ENCODE results near the gene FAM228B. TPM values are rescaled to one million over a fixed set of nuclear protein-coding genes. Genes with fewer than 3 reads are reported as not detected.

The FAM228B gene
- total and polyA plus RNA-seq, 3 experiments from 2014 or later: 4.3 to 9.2 (median 6.0) TPM

DNA sequence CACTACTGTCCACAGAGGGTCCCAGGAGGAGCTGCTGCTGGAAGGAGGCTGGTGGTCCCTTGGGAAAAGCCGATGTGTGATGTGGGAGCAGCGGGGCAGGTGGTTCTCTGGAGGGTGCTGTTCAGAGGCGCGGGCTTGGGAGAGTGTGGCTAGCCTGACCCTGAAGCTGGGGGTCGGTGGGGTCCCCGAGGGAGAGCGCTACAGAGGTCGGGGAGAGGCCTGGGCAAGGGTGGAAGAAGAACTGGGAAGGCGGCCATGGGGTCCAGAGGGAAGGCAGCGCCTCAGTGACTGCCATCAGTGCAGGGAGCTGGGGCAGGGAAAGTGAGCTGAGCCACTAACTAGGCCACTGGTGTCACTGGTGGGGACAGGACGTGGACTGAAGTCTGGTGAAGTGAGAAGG is 84.1 kb downstream of the FAM228B start:
- H3K27me3 Mint-ChIP-seq: no peaks in the 10 kb centered on the region
- ChIA-PET CTCF (interaction anchor here (0.9 kb wide), 1 partner anchor 383 kb away, joined by 5 read pairs; no protein-coding TSS in a partner anchor), POLR2A (no interaction called here)
- H3K9me3 ChIP-seq (ENCODE audit: low read length): no peaks in the 10 kb centered on the region
- no peaks in the 10 kb centered on the region for H3K4me1 Mint-ChIP-seq
- no peaks in the 10 kb centered on the region for H3K9me3 Mint-ChIP-seq
- no peak for DNase-seq
- peaks cover 38 to 95% (median 46%) of the 10 kb centered on the region in 3 donors for H3K36me3 Mint-ChIP-seq
- H3K27ac Mint-ChIP-seq: peak overlapping the region in 1 of 8 donors; percentile 17
- no peak overlapping the region for H3K27ac ChIP-seq (ENCODE audit: low read depth, low read length)
- no peaks in the 10 kb centered on the region for H3K4me1 ChIP-seq (ENCODE audit: insufficient read depth, low read length)
- peaks cover 49% of the 10 kb centered on the region for H3K36me3 ChIP-seq (ENCODE audit: insufficient read depth, low read length)
- no peak overlapping the region for H3K4me3 ChIP-seq (ENCODE audit: low read length)
- no peaks in the 10 kb centered on the region for H3K27me3 ChIP-seq (ENCODE audit: insufficient read depth, low read length, poor library complexity, severe bottlenecking)
- H3K4me3 Mint-ChIP-seq: peak overlapping the region in 1 of 7 donors; percentile 18

DNA sequence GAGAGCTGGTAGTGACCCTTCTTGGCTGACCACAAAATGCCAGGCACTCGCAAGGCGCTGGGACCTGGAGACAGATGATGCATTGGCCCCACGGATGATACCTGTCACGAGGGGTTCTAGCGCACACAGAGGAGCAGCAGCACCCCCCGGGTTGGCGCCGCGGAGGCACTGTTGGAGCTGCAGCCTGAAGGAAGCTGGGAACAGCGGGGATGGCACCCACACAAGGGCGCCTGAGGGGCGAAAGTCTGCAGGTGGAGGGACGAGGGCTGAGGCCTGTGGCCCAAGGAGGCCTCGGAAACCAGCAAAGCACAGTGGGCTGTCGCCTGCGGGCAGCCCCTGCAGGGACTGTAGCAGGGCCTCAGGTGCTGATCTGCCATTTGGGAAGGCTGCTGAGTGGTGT is 85.2 kb downstream of the FAM228B start:
- no peak overlapping the region for H3K4me3 Mint-ChIP-seq
- CTCF ChIA-PET: no interaction called here
- peaks cover 36 to 95% (median 48%) of the 10 kb centered on the region in 3 donors for H3K36me3 Mint-ChIP-seq
- no peaks in the 10 kb centered on the region for H3K9me3 ChIP-seq (ENCODE audit: low read length)
- H3K4me1 ChIP-seq (ENCODE audit: insufficient read depth, low read length): no peaks in the 10 kb centered on the region
- no peaks in the 10 kb centered on the region for H3K27me3 Mint-ChIP-seq
- POLR2A ChIA-PET: no interaction called here
- no peaks in the 10 kb centered on the region for H3K9me3 Mint-ChIP-seq
- no peaks in the 10 kb centered on the region for H3K4me1 Mint-ChIP-seq
- H3K4me3 ChIP-seq (ENCODE audit: low read length): no peak overlapping the region
- DNase-seq: no peak
- H3K36me3 ChIP-seq (ENCODE audit: insufficient read depth, low read length): peaks cover 55% of the 10 kb centered on the region
- H3K27ac ChIP-seq (ENCODE audit: low read depth, low read length): no peak overlapping the region
- H3K27me3 ChIP-seq (ENCODE audit: insufficient read depth, low read length, poor library complexity, severe bottlenecking): no peaks in the 10 kb centered on the region
- H3K27ac Mint-ChIP-seq: peak overlapping the region in 1 of 8 donors; percentile 44

DNA sequence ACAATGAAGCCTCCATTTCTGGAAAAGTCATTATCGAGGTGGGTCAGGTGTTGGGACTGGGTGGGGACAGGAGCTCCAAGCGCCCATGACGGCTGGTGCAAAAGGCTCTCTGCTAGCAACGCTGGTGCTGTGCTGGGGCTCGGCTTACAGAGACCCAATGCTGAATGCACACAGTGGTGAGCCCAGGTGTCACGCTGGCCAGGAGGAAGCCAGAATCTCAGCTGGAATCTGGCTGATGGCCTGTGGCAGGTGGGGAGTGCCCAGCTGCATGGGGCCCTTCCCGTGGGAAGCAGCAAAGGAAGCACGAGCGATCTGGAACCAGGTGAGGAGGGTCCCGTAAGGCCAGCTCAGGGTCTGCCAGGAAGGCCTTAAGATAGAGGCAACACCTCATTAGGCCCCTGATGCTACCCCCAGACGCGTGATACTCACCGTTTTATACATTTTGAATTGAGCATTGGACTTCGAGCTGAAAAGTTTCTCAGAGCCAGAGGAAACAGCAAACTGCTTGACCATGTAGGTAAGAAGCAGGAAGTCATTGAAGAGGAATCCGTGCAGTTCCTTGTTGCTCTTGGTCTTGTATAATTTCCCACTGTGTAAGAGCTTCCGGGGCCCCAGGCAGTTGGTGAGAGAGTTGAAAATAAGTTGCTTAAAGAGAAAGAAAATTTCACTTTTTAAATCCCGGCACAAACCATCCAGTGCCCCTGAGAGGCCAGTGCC is 86.3 kb downstream of the FAM228B start:
- CTCF ChIA-PET: interaction anchor here (0.7 kb wide), 1 partner anchor 618 kb away, joined by 3 read pairs; no protein-coding TSS in a partner anchor
- Histone ChIP-seq H3K27ac (ENCODE audit: low read depth, low read length) (no peak overlapping the region), H3K36me3 (ENCODE audit: insufficient read depth, low read length) (peaks cover 55% of the 10 kb centered on the region), H3K27me3 (ENCODE audit: insufficient read depth, low read length, poor library complexity, severe bottlenecking) (no peaks in the 10 kb centered on the region), H3K4me1 (ENCODE audit: insufficient read depth, low read length) (no peaks in the 10 kb centered on the region), H3K9me3 (ENCODE audit: low read length) (no peaks in the 10 kb centered on the region), H3K4me3 (ENCODE audit: low read length) (no peak overlapping the region)
- Mint-ChIP-seq H3K4me3 (no peak overlapping the region), H3K4me1 (peaks cover 0 to 1% (median 0%) of the 10 kb centered on the region in 3 donors), H3K27ac (no peak overlapping the region), H3K27me3 (no peaks in the 10 kb centered on the region), H3K9me3 (no peaks in the 10 kb centered on the region), H3K36me3 (peaks cover 27 to 90% (median 44%) of the 10 kb centered on the region in 3 donors)
- POLR2A ChIA-PET: no interaction called here
- no peak for DNase-seq

DNA sequence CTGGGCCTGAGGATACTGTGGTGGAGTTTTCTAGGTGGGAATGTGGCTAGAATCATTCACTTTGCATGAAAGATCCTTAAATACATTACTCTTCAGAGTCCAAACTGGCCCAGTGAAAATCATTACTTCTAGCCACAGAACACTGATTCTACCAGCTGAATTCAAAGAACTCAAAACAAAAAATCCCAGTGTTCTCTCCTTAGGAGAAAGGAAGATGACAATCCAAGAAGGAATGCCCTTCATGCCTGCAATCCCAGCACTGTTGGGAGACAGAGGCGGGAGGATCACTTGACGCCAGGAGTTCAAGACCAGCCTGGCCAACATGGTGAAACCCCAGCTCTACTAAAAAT is 86.8 kb downstream of the FAM228B start:
- H3K4me1 Mint-ChIP-seq: peaks cover 2 to 7% (median 4%) of the 10 kb centered on the region in 3 donors
- peaks cover 27 to 87% (median 44%) of the 10 kb centered on the region in 3 donors for H3K36me3 Mint-ChIP-seq
- H3K4me3 Mint-ChIP-seq: no peak overlapping the region
- Histone ChIP-seq H3K9me3 (ENCODE audit: low read length) (no peaks in the 10 kb centered on the region), H3K27me3 (ENCODE audit: insufficient read depth, low read length, poor library complexity, severe bottlenecking) (no peaks in the 10 kb centered on the region), H3K4me1 (ENCODE audit: insufficient read depth, low read length) (no peaks in the 10 kb centered on the region), H3K4me3 (ENCODE audit: low read length) (no peak overlapping the region), H3K27ac (ENCODE audit: low read depth, low read length) (no peak overlapping the region), H3K36me3 (ENCODE audit: insufficient read depth, low read length) (peaks cover 53% of the 10 kb centered on the region)
- H3K9me3 Mint-ChIP-seq: no peaks in the 10 kb centered on the region
- POLR2A ChIA-PET: no interaction called here
- no peak for DNase-seq
- H3K27me3 Mint-ChIP-seq: no peaks in the 10 kb centered on the region
- CTCF ChIA-PET: interaction anchor here (0.7 kb wide), 1 partner anchor 618 kb away, joined by 3 read pairs; no protein-coding TSS in a partner anchor
- H3K27ac Mint-ChIP-seq: no peak overlapping the region

DNA sequence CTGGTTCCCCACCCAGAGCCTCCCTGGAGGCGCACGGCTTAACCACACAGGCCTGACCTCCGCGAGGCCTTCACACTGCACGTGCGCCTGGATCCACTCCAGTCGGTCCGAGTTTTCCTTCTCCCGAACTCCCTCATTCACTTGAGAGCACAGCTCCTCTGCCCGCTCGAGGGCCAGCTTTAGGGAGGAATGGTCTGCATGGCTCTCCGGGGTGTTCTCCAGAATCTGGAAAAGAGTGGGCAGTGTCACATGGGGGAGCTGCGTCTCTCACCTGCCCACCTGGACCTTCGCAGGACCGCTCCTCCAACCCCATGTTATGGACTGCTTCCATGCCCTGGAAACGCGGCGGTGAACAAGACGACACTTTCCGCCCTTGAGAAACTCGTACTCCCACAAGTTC is 87.5 kb downstream of the FAM228B start:
- ChIA-PET POLR2A (no interaction called here), CTCF (no interaction called here)
- H3K4me1 ChIP-seq (ENCODE audit: insufficient read depth, low read length): no peaks in the 10 kb centered on the region
- Mint-ChIP-seq H3K4me3 (no peak overlapping the region), H3K27ac (peak overlapping the region in 1 of 8 donors; percentile 61), H3K36me3 (peaks cover 24 to 86% (median 41%) of the 10 kb centered on the region in 3 donors), H3K27me3 (no peaks in the 10 kb centered on the region), H3K4me1 (peaks cover 3 to 10% (median 8%) of the 10 kb centered on the region in 3 donors), H3K9me3 (no peaks in the 10 kb centered on the region)
- DNase-seq: no peak
- H3K4me3 ChIP-seq (ENCODE audit: low read length): no peak overlapping the region
- H3K36me3 ChIP-seq (ENCODE audit: insufficient read depth, low read length): peaks cover 47% of the 10 kb centered on the region
- no peak overlapping the region for H3K27ac ChIP-seq (ENCODE audit: low read depth, low read length)
- no peaks in the 10 kb centered on the region for H3K9me3 ChIP-seq (ENCODE audit: low read length)
- H3K27me3 ChIP-seq (ENCODE audit: insufficient read depth, low read length, poor library complexity, severe bottlenecking): no peaks in the 10 kb centered on the region

DNA sequence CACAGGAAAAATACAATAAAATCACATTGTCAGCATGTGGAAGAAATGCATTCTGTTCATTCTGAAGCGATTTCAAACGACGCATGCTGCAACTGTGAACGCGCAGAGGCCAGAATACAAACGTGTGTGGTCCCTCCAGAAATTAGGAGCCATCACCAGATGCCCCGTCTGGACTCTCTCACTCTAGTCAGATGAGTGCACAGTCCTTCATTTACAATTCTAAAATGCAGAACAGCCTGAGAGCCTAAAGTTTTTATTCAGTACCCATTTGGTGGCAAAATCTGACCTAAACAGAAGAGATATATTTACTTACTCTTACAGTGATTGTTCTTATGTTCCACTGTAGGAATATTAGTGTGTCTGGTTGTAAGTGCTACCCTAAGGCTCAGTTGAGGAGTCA is 88.1 kb downstream of the FAM228B start:
- H3K9me3 Mint-ChIP-seq: no peaks in the 10 kb centered on the region
- POLR2A ChIA-PET: no interaction called here
- H3K4me3 Mint-ChIP-seq: no peak overlapping the region
- no peak overlapping the region for H3K27ac ChIP-seq (ENCODE audit: low read depth, low read length)
- H3K4me3 ChIP-seq (ENCODE audit: low read length): no peak overlapping the region
- no peaks in the 10 kb centered on the region for H3K27me3 ChIP-seq (ENCODE audit: insufficient read depth, low read length, poor library complexity, severe bottlenecking)
- H3K36me3 ChIP-seq (ENCODE audit: insufficient read depth, low read length): peaks cover 47% of the 10 kb centered on the region
- H3K9me3 ChIP-seq (ENCODE audit: low read length): no peaks in the 10 kb centered on the region
- H3K4me1 Mint-ChIP-seq: peaks cover 3 to 13% (median 10%) of the 10 kb centered on the region in 3 donors
- H3K4me1 ChIP-seq (ENCODE audit: insufficient read depth, low read length): no peaks in the 10 kb centered on the region
- H3K27me3 Mint-ChIP-seq: no peaks in the 10 kb centered on the region
- CTCF ChIA-PET: no interaction called here
- DNase-seq: no peak
- peak overlapping the region in 1 of 8 donors; percentile 14 for H3K27ac Mint-ChIP-seq
- H3K36me3 Mint-ChIP-seq: peaks cover 24 to 87% (median 42%) of the 10 kb centered on the region in 3 donors

DNA sequence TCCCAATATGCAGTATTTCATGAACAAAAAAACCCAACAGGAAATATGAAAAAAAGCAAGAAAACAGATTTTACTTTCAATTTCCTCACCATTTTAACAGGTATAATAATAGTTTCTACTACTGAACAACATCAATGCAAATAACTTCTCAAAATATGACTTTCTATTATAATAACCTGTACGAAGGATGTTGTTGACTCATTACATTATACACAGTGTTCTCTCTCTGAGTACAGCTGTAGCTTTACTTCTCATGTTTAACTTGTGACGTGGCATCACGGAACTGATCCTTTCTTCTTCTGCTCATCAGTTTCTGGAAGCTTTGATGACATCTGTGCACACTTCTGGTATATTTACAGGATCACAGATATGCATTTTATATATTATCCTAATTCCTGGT is 91.6 kb downstream of the FAM228B start:
- ChIA-PET CTCF (interaction anchor here (1.6 kb wide), 1 partner anchor 11 kb away, joined by 4 read pairs; no protein-coding TSS in a partner anchor), POLR2A (interaction anchor here (0.5 to 0.7 kb wide), 2 partner anchors 64 to 270 kb away, joined by 6 to 8 read pairs; no protein-coding TSS in a partner anchor)
- DNase-seq: no peak
- Histone ChIP-seq H3K9me3 (ENCODE audit: low read length) (no peaks in the 10 kb centered on the region), H3K27me3 (ENCODE audit: insufficient read depth, low read length, poor library complexity, severe bottlenecking) (no peaks in the 10 kb centered on the region), H3K4me1 (ENCODE audit: insufficient read depth, low read length) (no peaks in the 10 kb centered on the region), H3K4me3 (ENCODE audit: low read length) (no peak overlapping the region), H3K36me3 (ENCODE audit: insufficient read depth, low read length) (peaks cover 22% of the 10 kb centered on the region), H3K27ac (ENCODE audit: low read depth, low read length) (no peak overlapping the region)
- H3K4me1 Mint-ChIP-seq: peaks cover 3 to 13% (median 10%) of the 10 kb centered on the region in 3 donors
- H3K27ac Mint-ChIP-seq: peak overlapping the region in 5 of 8 donors; percentile 67 to 90 (median 79)
- H3K27me3 Mint-ChIP-seq: no peaks in the 10 kb centered on the region
- no peaks in the 10 kb centered on the region for H3K9me3 Mint-ChIP-seq
- peak overlapping the region in 3 of 7 donors; percentile 7 to 44 (median 38) for H3K4me3 Mint-ChIP-seq
- H3K36me3 Mint-ChIP-seq: peaks cover 12 to 82% (median 32%) of the 10 kb centered on the region in 3 donors
